IPS-NIHi7 (cell line): ENCODE measurements around the gene ANTXRL.
"Not testable (repeated sequence)": the region's sequence is repeated elsewhere in the genome, so short reads cannot be mapped to it uniquely, and the experiment has no call there.

Experiments
- DNase-seq: peaks from one replicate; pipeline ENCODE4 v3.0.0; 2012; ENCODE audit warnings: mixed read lengths; ENCODE audit errors: extremely low spot score

Gene ANTXRL

DNA sequence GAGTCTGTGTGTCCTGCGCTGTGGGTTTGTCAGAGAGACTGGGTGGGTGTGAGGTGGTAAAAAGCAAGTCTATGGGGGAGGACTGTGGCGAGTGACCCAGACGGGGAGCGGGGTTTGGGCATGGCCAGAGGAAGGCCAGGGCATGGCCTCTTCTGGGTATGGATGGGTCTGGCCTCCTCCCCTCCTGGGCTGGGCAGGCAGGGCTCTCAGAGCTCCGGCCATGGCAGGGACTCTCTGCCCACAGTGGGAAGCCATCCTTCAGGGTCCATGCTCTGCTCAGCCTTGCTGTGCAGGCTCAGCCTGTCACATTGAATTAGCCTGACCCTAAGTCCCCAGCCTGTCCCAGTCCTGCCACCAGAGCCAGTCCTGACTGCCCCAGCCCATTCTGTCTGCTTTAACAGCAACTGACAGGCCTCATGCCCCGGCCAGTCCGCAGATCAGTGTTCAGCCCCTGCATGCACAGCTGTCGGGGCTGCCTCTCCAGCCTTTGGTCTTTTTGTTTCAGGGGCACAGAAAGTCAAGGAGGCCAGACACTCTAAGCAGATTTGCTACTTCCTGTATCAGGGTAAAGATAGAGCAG, 7.9 kb downstream of the ANTXRL start:
- no peak for DNase-seq

GRCh38 chr10:46295350-46296010, 8.7 kb downstream of the ANTXRL start:
- DNase-seq, result not testable (repeated sequence)

GRCh38 chr10:46296086-46296485, 9.3 kb downstream of the ANTXRL start:
- not testable (repeated sequence) for DNase-seq

DNA sequence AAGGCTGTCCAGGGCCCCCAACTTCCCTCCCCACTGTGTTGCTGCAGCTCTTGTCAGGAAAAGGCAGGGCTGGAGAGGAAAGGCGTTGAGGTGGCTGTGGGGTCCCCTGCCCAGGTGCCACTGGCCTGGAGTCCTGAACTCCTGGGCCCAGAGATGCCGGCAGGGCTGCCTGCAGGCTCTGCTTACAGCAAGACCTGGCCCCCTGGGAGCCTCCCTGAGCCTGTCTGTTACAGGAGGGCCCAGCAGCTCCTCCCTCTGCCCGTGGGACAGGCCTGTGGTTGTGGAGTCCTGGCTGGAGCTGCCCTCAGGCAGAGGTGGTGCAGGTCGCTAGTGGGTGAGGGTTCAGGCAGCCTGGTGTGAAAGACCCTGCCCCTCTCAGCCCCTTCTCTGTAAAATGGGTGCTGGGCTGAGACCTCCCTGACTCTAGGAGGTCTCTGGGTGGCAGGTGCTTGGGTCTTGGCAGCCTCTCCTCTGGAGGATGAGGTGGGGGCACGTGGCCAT, 9.9 kb downstream of the ANTXRL start:
- no peak for DNase-seq

GRCh38 chr10:46297406-46298204, 10.8 kb downstream of the ANTXRL start:
- no peak for DNase-seq

DNA sequence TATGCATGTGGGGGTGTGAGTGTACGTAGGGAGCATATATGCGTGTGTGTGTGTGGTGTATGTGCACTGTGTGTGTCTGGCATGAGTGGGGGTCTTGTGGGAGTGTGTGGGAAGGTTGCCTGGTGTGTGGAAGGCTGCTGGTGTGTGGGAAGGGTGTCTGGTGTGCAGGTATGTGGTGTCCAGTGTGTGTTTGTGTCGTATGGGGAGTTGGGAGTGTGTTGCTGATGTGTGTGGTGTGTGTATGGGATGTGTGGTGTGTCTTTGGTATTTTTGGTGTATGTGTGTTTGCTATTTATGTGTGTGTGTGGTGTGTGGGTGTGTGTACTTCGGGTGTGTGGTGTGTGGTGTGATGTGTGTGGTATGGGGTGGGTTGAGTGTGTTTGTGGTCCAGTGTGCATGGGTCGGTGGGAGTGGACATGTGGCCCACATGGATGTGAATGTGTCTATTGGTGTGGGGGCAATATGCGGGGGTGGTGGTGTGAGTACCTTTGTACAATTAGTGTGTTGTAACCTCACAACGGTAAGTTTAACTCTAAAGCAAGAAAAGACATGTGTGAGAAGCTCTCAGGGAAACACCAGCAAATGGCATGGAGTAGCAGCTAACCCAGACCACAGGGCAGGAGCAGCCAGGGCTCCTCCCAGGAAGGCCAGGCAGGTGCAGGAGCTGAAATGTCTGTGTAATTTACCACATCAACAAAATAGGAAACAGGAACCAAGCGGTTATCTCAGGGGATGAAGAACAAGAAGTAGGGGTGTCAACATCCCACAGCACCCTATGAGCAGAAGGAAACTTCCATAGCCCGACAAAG, 11.9 kb downstream of the ANTXRL start:
- DNase-seq, result no peak

- no peak for DNase-seq
Observed at GRCh38 chr10:46299286-46299535, 12.4 kb downstream of the ANTXRL start.

DNA sequence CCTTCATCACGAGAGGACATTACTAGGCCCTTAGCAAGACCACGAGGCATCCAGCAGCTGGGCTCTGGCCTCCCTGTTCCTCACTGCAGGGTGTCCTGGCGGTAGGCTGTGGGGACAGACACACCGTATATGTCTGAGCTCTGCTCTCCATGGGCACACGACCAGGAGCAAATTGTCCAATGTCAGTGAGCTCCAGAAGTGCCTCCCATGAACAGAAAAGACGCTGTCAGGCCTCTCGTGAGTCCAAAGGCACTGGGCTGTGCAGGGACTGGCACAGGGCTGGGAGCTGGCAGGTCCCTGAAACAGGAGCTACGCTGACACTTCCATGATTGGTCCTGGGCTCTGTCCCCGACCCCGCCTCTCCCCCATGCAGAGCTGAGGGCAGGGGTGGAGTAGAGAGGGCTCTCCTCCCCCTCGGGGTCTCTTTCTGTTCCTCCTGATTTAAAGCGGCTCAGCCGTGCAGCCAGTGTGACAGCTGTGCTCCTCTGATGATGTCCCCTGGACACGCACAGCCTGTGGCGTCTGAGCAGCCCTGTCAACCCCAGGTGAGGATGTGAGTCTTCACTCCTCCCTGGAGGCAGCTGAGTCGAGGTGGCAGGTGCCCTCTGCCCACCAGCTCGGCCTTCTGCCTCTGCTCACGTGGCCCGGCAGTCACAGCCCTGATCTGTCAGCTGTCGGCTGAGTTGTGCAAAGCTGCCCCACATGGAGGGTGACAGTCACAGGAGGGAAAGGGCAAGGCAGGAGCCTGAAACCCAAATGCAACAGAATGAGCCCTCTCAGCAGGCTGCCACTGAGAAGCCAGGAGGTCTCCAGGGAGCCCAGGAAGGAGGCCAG, 13.0 kb downstream of the ANTXRL start:
- DNase-seq, result no peak

DNA sequence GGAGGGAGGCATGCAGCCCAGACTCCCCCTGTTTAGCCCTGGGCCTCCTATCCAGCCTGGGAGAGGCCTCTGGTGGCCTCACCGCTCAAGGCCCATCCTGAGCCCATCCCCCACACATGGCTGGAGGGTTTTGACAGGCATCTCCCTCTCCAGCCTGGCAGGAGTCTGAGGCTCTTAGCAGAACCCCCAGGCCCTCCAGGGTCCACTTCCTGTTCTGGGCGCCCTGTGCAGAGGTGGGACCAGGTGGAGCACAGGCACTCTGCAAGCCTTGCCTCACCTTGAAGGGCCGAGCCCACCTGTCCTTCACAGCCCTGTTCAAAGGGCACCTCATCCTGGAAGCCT, 13.5 kb downstream of the ANTXRL start:
- not testable (repeated sequence) for DNase-seq

DNA sequence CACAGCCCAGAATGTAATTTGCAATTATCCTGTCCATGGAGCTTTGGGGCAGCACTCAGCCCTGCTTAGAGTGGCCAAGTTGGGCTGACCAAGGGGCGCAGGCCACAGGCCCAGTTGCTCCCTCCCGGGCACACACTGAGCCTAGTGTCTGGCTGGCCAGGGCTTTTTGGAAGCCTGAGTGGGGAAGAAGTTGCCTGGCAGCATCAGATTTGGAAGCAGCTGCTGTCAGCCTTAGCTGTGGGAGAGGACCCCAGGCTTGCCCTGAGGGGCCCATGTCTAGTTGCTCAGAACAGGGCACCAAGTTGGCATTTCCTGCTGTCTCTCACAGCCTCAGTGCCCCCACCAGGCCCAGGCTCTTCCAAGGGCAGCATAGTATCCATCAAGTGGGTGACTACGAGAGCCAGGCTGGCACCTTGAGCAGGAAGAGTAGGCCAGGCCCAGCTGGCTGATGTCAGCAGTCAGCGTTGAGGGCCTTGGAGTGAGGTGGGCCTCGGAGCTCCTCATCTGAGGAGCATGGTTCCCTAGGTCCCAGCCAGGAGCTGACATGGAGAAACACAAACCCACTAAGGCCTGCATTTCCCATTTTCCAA, 14.4 kb downstream of the ANTXRL start:
- DNase-seq, result no peak

- no peak for DNase-seq
Observed at GRCh38 chr10:46301721-46302479, 15.1 kb downstream of the ANTXRL start.

DNA sequence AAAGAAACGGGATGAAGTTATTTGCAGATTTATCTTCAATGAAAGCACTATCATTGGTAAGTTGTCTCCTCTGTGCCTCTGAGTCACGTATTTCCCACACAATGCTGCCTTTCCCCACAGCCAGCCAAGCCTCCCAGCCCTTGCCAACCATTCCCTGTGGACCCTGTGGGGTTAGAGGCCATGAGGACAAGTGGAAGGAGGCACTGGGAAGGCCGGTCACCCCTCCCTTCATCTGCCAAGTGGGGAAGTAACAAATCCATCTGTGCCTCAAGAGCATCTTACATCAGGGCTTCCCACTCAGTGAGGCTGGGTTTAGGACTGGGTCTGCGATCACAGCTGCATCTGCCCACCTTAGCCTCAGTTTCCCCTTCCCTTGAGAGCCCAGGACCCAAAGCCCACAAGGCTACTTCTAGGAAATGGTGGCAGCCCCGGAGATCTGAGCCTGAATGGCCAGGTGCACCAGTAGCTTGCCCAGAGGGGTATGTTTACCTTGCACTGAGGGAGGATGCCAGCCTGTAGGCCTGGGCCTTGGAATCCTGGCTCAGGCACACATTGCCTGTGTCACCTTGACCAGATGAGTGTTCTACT, 16.1 kb downstream of the ANTXRL start:
- not testable (repeated sequence) for DNase-seq

- DNase-seq, result no peak
Observed at GRCh38 chr10:46304062-46304461, 17.3 kb downstream of the ANTXRL start.

DNA sequence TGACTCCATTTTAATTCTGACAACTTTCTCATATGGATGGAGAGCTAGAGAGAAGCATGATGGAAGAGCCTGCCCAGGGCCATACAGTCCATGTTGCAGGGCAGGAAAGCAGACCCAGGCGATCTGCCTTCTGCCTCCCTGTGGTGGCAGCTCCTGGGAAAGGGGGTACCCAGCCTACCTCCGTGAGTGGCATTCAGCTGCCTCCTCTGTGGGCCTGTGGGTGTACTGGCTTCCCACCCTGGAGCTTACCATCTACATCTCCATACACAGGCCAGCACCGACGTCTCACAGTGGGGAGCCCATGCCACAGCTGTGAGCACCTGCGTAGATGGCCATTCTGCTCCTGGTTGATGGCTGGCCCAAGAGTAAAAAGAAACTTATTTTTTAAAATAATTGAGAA, 17.9 kb downstream of the ANTXRL start:
- not testable (repeated sequence) for DNase-seq

DNA sequence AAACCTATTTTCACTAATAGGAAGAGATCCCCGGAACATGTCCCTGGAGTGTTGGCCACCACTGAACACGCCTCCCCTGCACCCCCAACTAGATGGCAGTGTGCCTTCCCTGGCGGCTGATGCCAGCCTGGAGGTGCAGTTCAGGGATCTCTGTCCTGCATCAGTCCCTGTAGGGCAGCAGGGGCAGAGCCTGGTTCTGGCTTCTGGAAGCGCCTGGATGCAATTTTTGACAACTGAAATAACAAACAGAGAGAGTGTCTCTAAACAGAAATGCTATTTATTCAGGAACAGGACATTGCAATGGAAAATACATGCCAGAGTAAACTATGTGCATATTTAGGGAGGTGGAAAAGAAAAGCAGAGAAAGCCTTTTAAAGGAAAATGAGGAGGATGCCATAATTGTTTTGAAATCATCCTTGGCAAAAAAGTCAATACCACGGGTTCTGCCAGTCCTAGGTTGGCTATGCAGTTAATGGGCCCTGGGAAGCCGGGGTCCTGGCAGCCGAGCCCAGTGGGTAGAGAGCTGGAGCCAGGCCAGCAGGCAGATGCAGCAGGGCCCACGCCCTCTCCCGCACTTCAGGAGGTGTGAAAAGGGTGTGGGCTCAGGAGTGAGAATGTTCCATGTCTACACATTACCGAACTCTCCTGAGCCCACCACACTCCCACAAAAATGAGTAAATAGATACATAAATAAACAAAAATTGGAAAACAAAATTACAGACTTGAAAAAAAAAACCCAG, 18.5 kb downstream of the ANTXRL start:
- DNase-seq, result no peak

DNA sequence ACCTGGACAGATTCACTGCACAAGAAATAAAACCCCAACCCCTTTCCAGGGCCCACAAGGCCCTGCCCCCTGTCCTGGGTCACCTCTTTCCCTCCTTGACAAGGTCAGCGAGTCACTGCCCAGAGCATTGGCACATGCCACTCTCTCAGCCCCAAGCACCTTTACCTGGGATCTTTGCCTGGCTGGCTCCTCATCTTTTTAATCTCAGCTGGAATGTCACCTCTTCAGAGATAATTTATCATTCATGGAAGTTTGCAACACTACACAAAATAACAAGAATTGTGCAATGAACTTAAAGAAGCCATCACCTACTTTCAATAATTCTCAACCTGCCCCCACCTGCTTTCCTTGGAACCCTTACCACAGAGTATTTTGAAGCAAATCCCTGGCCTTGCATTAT, 19.2 kb downstream of the ANTXRL start:
- no peak for DNase-seq

GRCh38 chr10:46306516-46307184, 19.9 kb downstream of the ANTXRL start:
- DNase-seq, result no peak

DNA sequence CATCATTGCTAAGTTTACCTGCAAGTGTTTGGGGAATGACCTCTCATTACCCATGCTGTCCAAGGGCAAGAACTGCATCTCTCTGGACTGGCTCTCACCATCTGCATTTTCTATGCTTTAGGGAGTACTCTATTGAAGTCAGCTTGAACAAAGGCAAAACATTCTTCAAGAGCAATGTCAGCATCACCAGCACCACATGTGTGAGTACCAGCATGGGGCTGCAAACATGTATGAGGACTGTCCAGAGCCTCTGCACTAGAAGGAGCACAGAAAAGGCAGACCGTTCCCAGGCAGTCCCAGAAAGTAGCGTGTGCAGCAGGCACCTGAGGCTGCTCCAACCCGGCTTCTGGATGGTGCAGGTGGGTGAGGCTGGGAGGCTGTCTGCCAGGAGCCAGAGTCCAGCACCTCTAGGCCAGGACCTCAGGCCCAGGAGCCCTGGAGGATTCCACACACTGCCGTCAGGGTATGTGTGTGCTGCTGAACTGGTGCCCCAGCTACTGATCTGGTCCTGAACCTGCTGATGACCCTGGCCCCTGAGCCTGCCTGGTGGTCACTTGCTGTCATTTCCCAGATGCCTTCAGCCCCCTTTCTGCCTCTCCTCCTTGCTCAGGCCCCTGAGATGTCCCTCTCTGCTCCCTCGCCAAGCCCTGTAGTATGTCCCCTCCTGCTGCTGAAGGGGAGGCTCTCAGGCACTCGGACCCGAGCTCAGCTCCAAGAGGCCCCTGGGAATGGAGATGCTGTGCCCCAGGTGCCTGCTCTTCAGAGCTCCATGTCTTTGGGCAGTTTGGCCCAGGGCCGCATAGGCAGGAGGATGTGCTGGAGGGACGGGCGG, 20.7 kb downstream of the ANTXRL start:
- no peak for DNase-seq
